GM18502 (cell line): ENCODE results near the gene SRRT.
"Not testable (repeated sequence)": the region's sequence is repeated elsewhere in the genome, so short reads cannot be mapped to it uniquely, and the experiment has no call there.

Source experiments
- ATAC-seq: cut with Tn5 transposase; IDR thresholded peaks from one replicate; pipeline ENCODE4 v1.9.1; 2021; ENCODE audit warnings: mild to moderate bottlenecking; ENCODE audit not compliant: unreplicated experiment, poor library complexity

SRRT gene

GRCh38 chr7:100893910-100894721 lies 19.2 kb downstream of the SRRT start:
- no peak for ATAC-seq

- ATAC-seq = no peak
These were observed 20.2 kb downstream of the SRRT start for GRCh38 chr7:100894860-100895700.

- no peak for ATAC-seq
These were observed 20.7 kb downstream of the SRRT start, which contains the start of gene ACHE for GRCh38 chr7:100895701-100895955. ACHE (minus strand) TSS chr7:100895888; CDS start chr7:100894232, 1,656 bp downstream.

- no peak for ATAC-seq
These were observed 21.2 kb downstream of the SRRT start for GRCh38 chr7:100895956-100896731.

- ATAC-seq = no peak
These were observed 22.1 kb downstream of the SRRT start for GRCh38 chr7:100896732-100897608.

GRCh38 chr7:100897772-100898454 lies 23.0 kb downstream of the SRRT start:
- no peak for ATAC-seq

GRCh38 chr7:100899432-100899831 lies 24.5 kb downstream of the SRRT start:
- no peak for ATAC-seq

GRCh38 chr7:100900978-100901377 lies 26.1 kb downstream of the SRRT start:
- ATAC-seq = no peak

GRCh38 chr7:100901921-100902332 lies 27.0 kb downstream of the SRRT start:
- ATAC-seq = no peak

GRCh38 chr7:100902638-100903037 lies 27.7 kb downstream of the SRRT start:
- ATAC-seq = no peak

GRCh38 chr7:100908512-100908911 lies 33.6 kb downstream of the SRRT start:
- no peak for ATAC-seq

- ATAC-seq = not testable (repeated sequence)
These were observed 35.5 kb downstream of the SRRT start for GRCh38 chr7:100910443-100910842.

- no peak for ATAC-seq
These were observed 36.6 kb downstream of the SRRT start for GRCh38 chr7:100911484-100911883.

GRCh38 chr7:100914208-100914878 lies 39.4 kb downstream of the SRRT start:
- ATAC-seq = no peak

- ATAC-seq = no peak
These were observed 40.1 kb downstream of the SRRT start for GRCh38 chr7:100914879-100915447.

GRCh38 chr7:100919335-100919734 lies 44.4 kb downstream of the SRRT start:
- not testable (repeated sequence) for ATAC-seq

- ATAC-seq = not testable (repeated sequence)
These were observed 45.0 kb downstream of the SRRT start for GRCh38 chr7:100919779-100920437.

GRCh38 chr7:100921039-100921438 lies 46.1 kb downstream of the SRRT start:
- ATAC-seq = no peak
